GM12891 (cell line): ENCODE data around the gene ADAP1.

Experiments
- POLR2A ChIP-seq: IDR thresholded peaks from 2 replicates; pipeline ENCODE4 v1.6.1; 2011; ENCODE audit warnings: low read depth, low read length, control low read depth
- POLR2AphosphoS5 ChIP-seq: IDR thresholded peaks from 2 replicates; pipeline ENCODE4 v1.6.1; 2011; ENCODE audit warnings: low read depth, low read length, control low read depth
- TAF1 ChIP-seq: IDR thresholded peaks from 2 replicates; pipeline ENCODE4 v1.6.1; 2011; ENCODE audit warnings: low read depth, low read length, control low read depth

GRCh38 chr7:999149-999879 is 44.8 kb upstream of the ADAP1 start:
- TF ChIP-seq POLR2A (no peak), POLR2AphosphoS5 (no peak), TAF1 (no peak)
